GM19099 (cell line): ENCODE data around the gene LYZL1.

Experiments used
- POLR2A ChIP-seq: IDR thresholded peaks from 3 replicates; pipeline ENCODE4 v1.6.1; 2011; ENCODE audit warnings: low read depth; ENCODE audit not compliant: insufficient read length; ENCODE audit errors: extremely low read depth

LYZL1 gene

GRCh38 chr10:29332061-29332760, 43.3 kb downstream of the LYZL1 start:
- TF ChIP-seq POLR2A = no peak

GRCh38 chr10:29332761-29333148, 43.9 kb downstream of the LYZL1 start:
- no peak for TF ChIP-seq POLR2A

- no peak for TF ChIP-seq POLR2A
Measured at GRCh38 chr10:29343607-29344038, 54.8 kb downstream of the LYZL1 start.

GRCh38 chr10:29344073-29344820, 55.4 kb downstream of the LYZL1 start:
- no peak for TF ChIP-seq POLR2A

DNA sequence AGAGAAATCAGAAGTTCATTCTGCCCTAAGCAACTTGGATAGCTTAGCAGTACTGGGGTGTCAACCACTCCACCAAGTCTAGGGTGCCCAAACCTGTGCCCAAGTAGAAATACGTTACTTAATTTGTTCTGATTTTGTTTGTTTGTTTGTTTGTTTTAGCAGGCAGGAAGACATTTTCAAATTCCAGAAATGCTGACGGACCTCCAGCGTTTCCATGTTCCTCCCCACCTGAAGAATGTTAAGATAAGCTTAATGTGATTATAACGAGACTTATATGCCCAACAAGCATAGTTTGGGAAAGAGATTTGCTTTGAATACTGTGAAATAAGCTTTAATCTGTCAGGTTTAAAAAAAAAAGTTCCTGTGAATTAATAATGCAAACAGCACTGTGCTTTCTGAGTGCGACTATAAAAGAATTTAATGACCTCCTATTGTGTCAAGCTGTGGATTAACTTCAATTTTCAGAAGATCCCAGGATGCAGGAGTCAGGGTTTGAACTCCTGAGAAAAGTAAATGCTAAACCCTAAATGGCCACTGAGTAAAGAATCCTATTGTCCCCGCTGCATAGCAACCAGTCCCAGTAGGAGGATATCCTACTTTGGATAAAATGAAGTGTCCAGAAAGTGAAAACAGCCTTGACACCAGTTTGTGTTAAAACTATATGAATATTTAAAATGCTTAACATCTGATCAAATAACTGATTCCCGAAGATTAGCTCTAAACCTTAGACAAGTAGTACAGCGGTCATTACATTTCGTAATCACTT, 56.5 kb downstream of the LYZL1 start:
- TF ChIP-seq POLR2A = no peak

- TF ChIP-seq POLR2A = no peak
Measured at GRCh38 chr10:29345910-29346209, 57.0 kb downstream of the LYZL1 start.

DNA sequence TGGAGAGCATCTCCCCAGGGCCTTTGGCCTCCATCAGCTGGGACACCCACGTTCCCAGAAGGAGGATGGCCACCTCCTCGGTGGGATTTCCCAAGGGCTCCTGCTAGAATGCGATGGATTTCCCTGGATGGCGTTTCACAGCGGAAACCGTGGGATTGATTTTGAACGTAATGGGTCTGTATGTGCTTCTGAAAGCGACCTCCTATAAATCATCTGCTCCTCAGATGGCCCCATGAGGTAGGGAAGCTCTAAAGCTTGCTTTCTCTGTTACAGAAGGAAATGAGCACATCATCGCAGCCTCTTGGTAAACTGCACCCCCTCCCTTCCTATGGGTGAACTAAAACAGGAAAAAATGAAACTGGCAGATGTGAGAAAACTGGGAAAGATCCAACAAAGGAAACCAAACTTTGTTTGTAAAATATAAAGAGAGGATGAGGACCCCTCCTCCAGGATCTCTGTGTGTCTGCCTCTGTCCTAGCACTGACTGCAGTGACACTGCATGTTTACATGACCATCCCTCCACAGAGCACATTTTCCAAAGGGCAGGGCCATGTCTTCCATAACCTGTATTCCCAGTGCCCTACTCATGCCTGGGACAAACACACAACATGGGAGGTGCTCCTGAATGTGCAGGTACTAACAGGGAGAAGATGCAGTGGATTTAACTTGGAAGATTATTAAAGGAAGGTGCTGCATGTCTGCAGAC, 57.6 kb downstream of the LYZL1 start:
- TF ChIP-seq POLR2A = no peak

DNA sequence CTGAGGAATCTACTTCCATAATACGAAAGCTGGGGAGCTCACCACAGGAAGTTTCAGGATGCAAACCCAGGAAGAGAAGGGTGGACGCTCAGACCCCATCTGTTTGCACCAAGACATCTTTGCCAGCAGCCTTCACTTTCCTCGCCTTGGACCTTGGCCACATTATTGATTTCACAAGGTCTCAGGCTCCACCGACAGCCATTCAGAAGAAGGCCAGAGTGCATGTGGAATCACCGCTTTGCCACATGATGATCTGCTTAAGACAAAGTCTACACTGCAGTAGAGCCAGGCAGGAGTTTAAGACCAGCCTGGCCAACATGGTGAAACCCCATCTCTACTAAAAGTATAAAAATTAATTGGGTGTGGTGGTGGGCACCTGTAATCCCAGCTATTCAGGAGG, 60.0 kb downstream of the LYZL1 start:
- TF ChIP-seq POLR2A = no peak

GRCh38 chr10:29353305-29353704, 64.4 kb downstream of the LYZL1 start:
- no peak for TF ChIP-seq POLR2A

DNA sequence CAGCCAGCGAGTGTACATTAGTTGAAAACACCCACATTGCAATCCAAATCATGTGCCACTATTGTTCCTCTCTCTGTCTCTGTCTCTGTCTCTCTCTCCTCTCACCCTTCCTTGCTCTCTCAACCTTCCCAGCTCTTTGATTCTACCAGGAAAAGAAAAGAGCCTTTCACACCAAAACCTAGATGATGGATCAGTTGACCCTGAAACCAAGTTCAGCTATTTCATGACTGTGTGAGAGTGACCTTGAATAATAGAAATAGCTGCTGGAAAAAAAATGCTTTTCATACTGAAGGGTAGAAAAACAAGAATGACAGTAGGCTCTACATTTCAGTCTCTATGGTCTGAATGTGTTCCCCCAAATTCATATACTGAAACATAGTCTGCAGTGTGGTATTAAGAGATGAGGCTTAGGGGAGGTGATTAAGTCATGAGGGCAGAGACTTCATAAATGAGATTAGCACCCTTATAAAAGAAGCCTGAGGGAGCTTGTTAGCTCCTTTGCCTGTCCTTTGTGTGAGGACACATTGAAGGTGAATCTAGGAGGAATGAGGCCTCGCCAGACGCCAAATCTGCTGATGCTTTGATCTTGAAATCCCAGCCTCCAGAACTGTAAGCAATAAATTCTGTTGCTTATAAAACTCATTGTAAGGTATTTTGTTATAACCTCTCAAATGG, 65.2 kb downstream of the LYZL1 start:
- no peak for TF ChIP-seq POLR2A

- no peak for TF ChIP-seq POLR2A
Measured at GRCh38 chr10:29355411-29355991, 66.6 kb downstream of the LYZL1 start.

GRCh38 chr10:29356931-29357330, 68.1 kb downstream of the LYZL1 start:
- TF ChIP-seq POLR2A = no peak

GRCh38 chr10:29358010-29358616, 69.2 kb downstream of the LYZL1 start:
- no peak for TF ChIP-seq POLR2A
